Measurements from ENCODE around the gene CDKAL1.
"Not testable (repeated sequence)": the region's sequence is repeated elsewhere in the genome, so short reads cannot be mapped to it uniquely, and the experiment has no call there.

The CDKAL1 gene

DNA sequence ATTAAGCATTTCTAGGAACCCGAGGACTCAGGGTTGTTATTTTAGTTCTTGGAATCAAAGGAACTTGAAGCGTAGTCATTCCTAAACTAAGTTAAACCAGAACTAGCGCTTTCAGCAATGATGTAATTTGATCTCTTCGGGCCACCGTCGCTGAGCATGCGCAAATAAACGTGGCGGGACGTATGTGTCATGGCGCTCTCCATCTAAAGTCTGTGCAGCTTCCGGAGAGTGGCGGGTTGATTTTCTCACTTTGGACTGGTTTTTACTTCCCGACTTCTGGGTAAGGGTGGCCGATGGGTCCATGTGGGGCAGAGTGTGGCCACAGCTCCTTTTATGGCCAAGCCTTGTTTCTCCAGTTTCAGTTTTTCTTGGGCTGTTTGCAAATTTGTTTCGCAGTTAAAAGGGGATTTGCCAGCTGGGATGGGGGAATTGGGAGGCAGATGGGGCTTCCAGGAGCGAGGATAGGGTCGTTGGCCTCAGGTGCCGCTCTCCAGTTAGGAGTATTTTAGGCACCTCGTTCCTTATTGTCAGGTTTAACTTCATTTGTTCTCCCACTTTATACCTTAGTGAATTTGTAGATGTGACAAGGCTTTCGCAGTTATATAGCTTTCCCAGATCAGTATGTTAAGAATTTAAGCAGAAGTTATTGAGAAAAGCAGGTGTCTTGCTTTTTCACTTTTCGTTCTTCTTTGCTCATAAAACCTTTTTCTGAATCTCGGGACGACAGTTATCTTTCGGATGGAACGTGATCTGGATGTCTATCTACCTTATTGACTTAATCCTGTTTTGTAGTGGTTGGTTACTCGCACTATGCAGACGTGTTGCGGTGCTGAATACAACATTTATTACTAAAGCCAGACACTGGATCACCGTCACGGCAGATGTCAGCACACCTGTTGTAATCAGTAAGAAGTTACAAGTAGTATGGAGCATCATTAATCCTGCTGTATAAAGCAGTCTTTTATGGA, at the start of gene CDKAL1:
TSS of gene CDKAL1 (plus strand) at position 163 of the 968 bp plus-strand sequence. CDS start 11,894 bp downstream, outside the sequence.
- peak; percentile 96 for DNase-seq

DNA sequence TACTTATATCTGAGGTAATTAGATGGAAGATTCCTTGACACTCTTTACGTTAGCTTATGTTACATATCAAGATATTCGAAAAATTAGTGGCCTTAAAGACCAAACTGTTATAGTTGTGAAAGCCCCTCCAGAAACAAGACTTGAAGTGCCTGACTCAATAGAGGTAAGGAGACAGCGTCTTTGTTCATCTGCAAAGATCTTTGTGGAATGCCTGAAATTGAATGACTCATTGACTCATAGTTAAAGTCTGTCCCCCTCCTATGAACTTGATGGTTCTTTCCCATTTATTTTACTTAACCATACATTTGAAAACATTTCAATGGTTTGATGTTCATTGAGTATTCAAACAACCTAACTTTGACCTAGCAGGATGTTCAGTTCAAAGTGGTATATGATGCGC, 47.6 kb upstream of the CDKAL1 start:
- DNase-seq = no peak

DNA sequence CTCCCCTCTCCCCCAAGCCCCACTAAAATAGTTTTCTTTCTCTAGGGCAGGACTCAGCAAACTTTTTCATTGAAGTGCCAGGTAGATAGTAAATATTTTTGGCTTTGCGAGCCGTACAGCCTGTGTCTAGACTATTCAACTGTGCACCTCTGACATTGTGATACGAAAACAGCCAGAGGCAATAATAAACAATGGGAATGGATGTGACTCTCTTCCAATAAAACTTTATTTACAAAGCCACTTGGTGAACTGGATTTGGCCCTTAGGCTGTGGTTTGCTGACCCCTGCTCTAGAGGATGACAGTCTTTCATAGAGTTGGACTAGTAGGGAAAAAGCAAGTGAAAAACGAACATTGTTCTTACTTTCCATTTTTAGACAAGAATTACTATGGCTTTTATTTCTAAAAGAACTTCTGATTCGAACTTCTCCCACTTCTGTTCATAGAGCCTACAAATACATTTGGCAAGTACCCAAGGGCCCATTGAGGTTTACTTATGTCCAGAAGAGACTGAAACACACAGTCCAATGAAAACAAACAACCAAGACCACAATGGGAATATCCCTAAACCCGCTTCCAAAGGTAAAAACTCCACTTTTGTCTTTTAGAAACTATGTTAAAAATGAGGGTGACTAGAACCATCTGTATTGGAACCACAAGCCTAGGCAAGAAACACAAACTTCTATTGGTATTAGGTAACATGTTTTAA, 46.4 kb upstream of the CDKAL1 start:
- DNase-seq = no peak

DNA sequence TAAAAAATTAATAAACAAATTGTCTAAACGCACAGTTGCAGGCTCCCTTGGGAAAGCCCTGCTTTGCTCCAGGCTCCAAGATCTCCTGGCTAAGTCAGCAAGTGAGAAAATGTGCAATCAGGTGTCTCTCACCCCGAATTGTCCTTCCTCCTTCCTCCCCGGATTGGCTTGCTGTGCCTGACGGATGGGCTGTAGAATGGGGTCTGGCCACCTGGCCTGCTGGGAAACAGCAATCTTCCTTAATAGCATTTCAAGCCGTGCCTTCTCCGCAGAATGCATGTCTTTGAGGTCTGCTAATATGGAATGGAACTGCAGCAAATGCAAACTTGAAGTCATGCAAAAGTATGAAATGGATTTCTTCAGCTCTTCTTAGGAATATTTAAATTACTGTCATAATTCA, 43.7 kb upstream of the CDKAL1 start:
- no peak for DNase-seq

DNA sequence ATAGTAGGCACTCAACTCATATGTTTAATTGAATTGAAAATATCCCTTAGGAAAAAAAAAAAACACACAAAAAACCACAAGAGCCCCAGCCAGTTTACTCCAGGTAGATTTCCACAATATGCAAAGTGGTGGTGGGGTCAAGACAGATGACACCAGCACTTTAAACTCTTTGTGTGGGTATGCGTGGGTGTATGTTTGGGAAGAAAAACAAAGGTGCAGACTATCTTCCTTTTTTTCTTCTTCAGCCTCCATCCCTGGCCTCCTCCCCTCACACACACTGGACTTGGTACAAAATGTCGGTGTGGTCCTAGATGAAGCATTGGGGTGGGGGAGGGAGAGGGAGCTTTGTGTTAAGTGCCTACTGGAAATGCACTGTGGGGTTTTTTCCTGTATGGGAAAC, 42.2 kb upstream of the CDKAL1 start:
- no peak for DNase-seq

DNA sequence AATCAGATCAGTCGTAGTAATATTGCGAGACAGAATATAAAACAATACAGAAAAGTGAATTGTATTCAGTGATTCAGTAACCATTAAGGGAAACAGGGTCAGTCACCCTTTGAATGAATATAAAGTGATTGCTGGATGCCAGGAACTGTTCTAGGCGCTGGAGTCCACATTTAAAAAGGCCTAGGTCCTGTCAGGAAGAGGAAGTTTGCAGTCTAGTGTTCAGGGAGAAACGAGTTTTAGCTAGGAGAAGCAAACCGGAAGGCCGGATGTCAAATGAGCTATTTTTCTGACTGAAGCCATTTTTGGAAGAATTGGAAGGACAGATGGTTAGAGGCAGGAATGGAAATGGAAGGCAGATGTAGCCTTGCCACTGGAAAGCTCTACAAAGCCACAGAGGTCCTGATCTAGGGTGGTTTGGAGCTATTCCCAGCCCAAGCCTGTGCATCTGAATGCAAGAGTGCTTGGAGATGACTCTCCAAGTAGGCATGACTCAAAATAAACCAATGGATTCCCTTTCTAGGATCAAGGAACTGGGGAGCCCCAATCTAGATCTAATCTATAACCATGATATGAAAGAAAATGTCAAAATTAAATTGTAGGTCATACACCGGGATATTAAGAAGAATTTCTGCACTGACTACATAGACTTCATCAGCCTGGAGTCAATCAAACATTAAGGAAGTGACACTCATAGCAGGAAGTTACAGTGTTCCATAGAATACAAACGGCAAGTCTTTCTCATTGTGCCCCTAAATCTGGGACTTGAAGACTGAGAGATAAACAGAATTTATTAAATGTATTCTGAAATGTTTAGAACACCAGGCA, 36.8 kb upstream of the CDKAL1 start:
- no peak for DNase-seq

DNA sequence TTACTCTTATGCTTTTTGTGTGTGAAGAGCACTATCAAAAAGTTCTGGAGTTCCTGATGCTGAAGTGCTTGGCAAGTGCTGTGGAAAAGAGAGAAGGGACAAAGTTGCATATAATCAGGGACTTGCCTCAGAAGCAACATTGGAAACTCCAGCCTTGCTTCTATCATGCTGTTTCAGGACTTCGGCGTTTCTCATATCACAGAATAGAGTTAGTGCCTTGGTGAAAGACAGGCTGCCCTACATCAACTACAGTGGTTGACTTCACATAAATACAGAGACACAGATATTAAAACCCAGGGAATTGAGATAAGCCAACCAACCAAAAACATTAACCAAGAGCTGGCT, 36.2 kb upstream of the CDKAL1 start:
- no peak for DNase-seq

DNA sequence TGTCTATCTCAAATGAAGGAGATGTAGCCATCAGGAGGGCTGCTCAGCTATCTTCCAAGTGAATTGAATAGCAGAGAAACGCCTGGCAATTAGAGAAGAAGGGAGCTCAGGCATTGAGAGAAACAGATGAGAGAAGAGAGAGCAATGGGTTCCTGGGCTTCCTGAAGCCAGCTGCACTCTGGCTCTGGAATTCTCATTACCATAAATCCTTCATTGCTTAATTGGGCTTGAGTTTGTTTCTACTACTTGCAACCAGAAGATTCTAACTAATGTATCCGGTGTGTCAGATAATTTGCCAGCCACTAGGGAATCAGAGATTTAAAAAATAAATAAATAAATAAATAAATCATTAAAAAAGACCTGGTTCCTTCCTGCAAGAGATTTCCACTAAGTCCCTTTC, 25.0 kb upstream of the CDKAL1 start:
- DNase-seq = no peak

DNA sequence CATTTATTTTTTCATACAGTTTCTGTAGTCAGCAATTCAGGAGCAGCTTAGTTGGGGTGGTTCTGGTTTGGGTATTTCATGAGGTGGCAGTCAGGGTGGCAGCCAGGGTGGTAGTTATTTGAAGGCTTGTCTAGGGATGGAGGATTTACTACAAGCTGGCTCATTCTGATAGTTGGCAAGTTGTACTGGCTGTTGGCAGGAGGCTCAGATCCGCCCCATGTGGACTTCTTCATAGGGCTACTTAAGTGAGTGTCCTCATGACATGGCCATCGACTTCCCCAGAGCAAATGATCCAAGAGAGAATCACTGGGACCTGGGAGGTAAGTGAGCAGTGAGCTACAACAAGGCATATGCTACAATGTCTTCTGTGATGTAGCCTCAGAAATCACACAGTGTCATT, 22.4 kb upstream of the CDKAL1 start:
- no peak for DNase-seq

DNA sequence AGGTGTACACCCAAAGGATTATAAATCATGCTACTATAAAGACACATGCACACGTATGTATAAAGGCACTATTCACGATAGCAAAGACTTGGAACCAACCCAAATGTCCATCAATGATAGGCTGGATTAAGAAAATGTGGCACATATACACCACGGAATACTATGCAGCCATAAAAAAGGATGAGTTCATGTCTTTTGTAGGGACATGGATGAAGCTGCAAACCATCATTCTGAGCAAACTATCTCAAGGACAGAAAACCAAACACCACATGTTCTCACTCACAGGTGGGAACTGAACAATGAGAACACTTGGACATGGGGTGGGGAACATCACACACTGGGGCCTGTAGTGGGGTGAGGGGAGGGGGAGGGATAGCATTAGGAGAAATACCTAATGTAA, 9.0 kb upstream of the CDKAL1 start:
- DNase-seq = not testable (repeated sequence)

DNA sequence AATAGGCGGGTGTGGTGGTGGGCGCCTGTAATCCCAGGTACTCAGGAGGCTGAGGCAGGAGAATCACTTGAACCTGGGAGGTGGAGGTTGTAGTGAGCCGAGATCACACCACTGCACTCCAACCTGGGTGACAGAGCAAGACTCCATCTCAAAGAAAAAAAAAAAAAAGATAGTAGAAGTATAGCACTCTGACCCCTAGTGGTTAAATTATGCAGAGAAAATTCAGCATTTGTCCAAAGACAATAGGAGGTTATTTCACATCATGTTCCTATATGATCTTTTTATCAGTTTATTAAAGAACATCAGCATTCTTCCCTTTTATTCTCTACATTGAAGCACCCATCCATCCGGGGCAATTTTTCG, 5.2 kb upstream of the CDKAL1 start:
- DNase-seq = peak; percentile 63

DNA sequence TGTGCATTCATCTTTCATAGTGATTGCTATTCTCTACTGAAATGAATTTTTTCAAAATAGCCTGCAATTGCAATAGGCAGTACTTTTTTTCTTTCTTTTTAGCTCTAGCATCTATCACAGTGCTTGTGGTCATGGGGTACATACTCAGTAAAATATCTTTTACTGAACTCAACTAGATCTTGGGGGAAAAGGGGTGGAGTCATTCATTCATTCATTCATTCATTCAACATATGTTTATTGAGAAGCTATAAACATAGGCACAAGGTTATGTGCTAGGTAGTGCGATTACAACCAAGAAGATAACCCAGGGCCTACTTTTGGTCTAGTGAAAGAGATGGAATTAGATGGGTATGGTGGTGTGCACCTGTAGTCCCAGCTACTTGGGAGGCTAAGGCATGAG, 1.4 kb upstream of the CDKAL1 start:
- DNase-seq = no peak

DNA sequence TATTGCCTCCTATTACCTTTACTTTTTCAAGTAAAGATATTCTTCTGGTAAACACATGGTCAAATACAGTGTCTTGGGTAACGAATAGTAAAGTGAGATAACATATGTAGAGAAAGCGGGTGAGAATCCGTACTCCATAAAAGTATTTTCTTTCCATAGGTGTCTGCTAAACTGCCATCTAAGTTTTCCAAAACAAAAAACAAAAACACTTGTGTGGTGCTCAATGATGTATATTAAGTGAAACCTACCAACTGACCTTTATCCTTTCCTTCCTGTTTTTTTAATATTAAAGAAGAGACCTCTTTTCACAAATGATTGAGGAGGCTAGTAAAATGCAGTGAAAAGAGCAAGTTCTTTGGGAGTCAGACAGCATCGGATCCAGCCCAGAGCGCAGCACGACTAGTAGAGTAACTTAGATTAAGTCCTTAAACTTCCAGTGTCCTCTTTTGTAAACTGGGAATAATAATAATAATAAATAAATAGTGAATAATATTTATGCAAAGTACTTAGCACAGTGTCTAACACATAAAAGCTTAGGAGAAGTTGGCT, 437 bp upstream of the CDKAL1 start:
- no peak for DNase-seq

DNA sequence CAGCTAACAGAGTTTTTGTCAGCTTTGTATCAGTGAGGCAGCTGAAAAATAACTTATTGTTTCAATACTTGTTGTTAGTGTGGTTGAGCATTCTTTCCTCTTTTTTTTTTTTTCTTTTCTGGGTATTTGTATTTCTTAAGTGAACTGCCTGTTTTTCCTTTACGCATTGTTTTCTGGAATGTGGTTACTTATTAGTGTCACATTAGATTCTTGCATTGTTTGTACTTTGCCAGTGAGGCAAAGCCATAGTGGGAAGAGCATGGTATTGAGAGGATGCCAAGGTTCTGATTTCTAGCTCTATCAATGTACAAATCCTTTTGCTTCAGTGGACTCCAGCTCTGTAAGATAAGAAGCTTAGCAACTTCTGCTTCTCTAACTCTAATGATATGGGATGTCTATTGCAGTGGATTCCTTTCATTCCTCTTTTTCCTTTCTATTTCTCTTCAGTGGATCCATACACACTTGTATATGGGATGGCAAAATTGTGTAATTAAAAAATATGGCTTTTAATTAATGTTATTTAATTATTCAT, 3.9 kb downstream of the CDKAL1 start:
- no peak for DNase-seq

DNA sequence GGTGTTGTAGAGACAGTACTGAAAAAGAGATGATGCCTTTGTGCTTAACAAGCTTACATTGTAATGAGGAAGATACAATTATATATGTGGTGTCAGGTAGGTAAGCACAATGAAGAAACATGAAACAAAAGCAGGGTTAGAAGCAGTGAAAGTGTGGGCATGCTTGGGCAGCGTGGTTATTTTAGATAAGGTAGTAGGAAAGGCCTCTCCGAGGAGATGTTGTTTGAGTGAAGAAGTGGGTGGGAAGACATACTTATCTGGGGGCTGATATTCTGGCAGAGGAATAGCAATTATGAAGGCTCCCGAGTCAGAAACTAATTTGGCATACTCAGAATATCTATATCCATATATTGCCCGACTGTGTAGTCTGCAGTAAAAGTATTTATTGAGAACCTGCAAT, 4.7 kb downstream of the CDKAL1 start:
- no peak for DNase-seq

DNA sequence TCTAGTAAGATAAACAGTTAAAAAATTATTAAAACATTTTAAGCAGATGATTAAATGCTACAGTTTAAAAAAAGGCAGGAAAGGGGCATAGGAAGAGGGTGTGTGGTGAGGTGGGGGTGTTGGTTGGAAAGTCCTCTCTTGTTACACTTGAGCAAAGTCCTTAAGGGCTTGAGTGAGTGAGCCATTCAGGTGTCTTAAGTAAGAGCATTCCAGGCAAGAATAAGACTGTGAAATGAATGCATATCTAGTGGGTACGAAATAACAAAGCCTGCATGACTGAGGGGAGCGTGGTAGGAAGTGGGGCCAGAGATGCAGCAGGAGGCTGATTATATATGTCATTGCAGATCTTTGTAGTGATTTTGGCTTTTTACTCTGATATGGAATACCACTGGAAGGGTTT, 5.1 kb downstream of the CDKAL1 start:
- DNase-seq = no peak

DNA sequence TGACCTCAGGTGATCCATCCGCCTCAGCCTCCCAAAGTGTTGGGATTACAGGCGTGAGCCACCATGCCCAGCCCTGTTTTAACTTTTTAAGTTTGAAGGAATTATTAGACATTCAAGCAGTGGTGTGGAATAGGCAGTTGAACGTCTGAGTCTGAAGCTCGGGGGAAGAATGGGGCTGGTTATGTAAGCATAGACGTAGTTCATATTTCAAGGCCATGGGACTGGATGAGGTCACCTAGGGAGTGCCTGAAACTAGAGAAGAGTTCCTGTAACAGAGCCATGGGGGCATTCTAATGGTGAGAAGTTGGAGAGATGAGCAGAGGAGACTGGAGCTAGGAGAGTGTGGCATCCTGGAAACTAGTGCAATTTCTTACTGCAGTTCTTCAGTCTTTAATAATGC, 6.4 kb downstream of the CDKAL1 start:
- DNase-seq = no peak

DNA sequence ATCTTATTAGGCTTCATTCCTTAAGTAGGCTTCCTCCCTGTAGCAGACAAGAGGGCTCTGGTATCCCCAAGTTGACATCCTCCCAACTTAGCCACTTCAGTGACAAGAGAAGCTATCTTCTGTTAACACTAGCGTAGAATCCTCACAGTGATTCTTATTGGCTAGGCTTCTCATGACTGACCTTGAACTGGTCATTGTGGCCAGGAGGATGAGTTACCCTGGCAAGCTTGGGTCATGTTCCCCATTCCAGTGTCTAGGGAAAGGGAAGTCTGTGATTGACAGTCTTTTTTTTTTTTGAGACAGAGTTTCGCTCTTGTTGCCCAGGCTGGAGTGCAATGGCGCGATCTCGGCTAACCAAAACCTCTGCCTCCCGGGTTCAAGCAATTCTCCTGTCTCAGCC, 7.1 kb downstream of the CDKAL1 start:
- DNase-seq = no peak

DNA sequence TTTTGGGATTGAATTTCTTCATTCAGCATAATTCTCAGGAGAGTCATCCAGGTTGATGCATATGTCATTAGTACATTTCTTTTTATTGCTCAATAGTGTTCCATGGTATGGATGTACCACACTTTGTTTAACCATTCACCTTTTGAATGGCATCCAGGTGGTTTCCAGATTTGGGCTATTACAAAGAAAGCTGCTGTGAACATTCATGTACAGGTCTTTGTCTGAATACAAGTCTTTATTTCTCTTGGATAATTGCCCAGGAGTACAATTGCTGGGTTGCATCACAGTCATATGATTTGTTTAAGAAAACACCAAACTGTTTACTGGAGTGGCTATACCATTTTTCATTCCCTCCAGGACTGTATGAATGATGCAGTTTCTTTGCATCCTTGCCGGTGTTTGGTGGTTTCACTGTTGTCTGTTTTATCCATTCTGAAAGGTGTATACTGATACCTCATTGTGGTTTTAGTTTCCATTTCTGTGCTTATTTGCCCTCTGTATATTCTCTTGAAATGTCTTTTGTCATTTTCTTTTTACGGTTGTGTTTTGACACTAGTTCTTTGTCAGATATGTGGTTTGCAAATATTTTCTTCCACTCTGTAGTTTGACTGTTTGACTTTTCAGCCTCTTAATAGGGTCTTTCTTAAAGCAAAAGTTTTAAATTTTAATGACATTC, 8.8 kb downstream of the CDKAL1 start:
- DNase-seq = peak; percentile 80

DNA sequence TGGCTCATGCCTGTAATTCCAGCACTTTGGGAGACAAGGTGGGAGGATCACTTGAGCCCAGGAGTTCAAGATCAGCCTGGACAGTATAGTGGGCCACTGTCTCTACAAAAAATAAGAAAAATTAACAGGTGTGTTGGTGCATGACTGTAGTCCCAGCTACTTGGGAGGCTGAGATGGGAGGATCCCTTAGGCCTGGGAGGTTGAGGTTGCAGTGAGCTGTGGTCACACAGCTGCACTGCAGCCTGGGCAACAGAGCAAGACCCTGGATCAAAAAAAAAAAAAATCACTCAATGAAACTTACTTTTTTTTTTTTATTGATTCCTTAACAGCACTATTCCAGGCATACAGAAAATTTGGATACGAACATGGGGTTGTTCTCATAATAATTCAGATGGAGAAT, 14.0 kb downstream of the CDKAL1 start:
- DNase-seq = no peak

DNA sequence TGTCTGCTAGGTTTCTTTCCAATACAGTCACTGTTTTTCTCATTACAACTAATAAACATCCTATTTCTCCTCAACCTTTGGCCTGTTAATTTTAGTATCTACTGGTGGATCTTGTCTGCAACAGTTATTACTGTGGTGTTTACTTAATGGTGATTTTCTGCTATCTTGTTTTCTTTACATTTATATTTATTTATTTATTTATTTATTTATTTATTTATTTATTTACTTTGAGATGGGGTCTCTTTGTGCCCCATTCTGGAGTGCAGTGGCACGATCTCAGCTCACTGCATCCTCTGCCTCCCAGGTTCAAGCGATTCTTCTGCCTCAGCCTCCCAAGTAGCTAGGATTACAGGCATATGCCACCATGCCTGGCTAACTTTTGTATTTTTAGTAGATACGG, 15.1 kb downstream of the CDKAL1 start:
- DNase-seq = not testable (repeated sequence)

DNA sequence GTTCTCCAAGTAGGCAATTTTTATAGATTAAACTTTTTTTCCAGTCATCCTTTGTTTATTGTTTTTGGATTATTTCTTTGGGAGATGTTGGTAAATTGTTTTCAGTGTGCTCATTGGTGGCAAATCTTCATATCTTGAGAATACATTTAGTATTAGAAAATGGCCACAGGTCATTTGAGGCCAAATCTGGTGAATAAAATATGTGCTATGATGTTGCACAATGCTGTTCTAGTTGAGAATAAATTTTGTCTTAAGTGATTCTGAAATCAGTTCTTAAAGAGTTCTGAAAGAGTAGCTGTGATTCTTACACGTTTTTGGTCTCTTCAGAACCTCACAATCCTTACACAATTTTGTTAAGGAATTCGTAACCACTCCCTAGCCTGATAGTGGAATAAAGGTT, 20.1 kb downstream of the CDKAL1 start:
- no peak for DNase-seq
